GM23338 (cell line): Measurements from ENCODE around the gene MINDY1. TPM values are rescaled to one million over a fixed set of nuclear protein-coding genes. Genes with fewer than 3 reads are reported as not detected.
A peak's percentile ranks its signal among the peaks of the same experiment; 100 is the strongest.

Experiments used
- ATAC-seq: fragments of 200-7000 bp; cut with Tn5 transposase; 3 replicates; pipeline ENCODE4 v1.9.1; 2020
- DNase-seq: peaks from one replicate; pipeline ENCODE4 v3.0.0-alpha.2; 2015; ENCODE audit warnings: low spot score
- H2AFZ ChIP-seq: fragments of 200-600 bp; sonication (generic); 2 replicates; pipeline ENCODE4 v1.8.0; 2016; ENCODE audit warnings: antibody characterized with exemption, mild to moderate bottlenecking, moderate library complexity
- H3F3A ChIP-seq: fragments of 200-600 bp; sonication (generic); replicated peaks from 2 replicates; pipeline ENCODE4 v1.8.0; 2017; ENCODE audit warnings: antibody characterized with exemption, mixed run types, low read depth
- H3K27ac ChIP-seq: fragments of 200-600 bp; sonication (generic); 2 replicates; pipeline ENCODE4 v1.6.1; 2016; ENCODE audit warnings: low read depth
- H3K27me3 ChIP-seq: fragments of 200-600 bp; sonication (generic); 2 replicates; pipeline ENCODE4 v1.8.0; 2016; ENCODE audit warnings: mild to moderate bottlenecking, mixed run types, moderate library complexity; ENCODE audit not compliant: insufficient read depth
- H3K36me3 ChIP-seq: fragments of 200-600 bp; sonication (generic); 2 replicates; pipeline ENCODE4 v1.8.0; 2016; ENCODE audit warnings: mild to moderate bottlenecking; ENCODE audit not compliant: insufficient read depth
- H3K4me1 ChIP-seq: fragments of 200-600 bp; sonication (generic); 2 replicates; pipeline ENCODE4 v1.8.0; 2016; ENCODE audit warnings: mild to moderate bottlenecking, moderate library complexity; ENCODE audit not compliant: insufficient read depth
- H3K4me2 ChIP-seq: fragments of 200-600 bp; sonication (generic); 2 replicates; pipeline ENCODE4 v1.7.1; 2017; ENCODE audit warnings: mixed run types
- H3K4me3 ChIP-seq: fragments of 200-600 bp; sonication (generic); 2 replicates; pipeline ENCODE4 v1.6.1; 2016; ENCODE audit warnings: mixed run types
- H3K79me2 ChIP-seq: fragments of 200-600 bp; sonication (generic); replicated peaks from 2 replicates; pipeline ENCODE4 v1.8.0; 2017; ENCODE audit warnings: mild to moderate bottlenecking; ENCODE audit not compliant: insufficient read depth
- H3K9me2 ChIP-seq: fragments of 200-600 bp; sonication (generic); 2 replicates; pipeline ENCODE4 v1.8.0; 2017; ENCODE audit not compliant: insufficient read depth
- H4K20me1 ChIP-seq: fragments of 200-600 bp; sonication (generic); replicated peaks from 2 replicates; pipeline ENCODE4 v1.8.0; 2017; ENCODE audit warnings: mild to moderate bottlenecking; ENCODE audit not compliant: insufficient read depth
- H3K27ac Mint-ChIP-seq: 2 replicates; pipeline ENCODE4 v1.8.0; 2020; ENCODE audit warnings: inconsistent platforms, mild to moderate bottlenecking, moderate library complexity, mixed read lengths
- H3K27me3 Mint-ChIP-seq: 3 replicates; pipeline ENCODE4 v1.8.0; 2022; ENCODE audit warnings: low read depth, mild to moderate bottlenecking, moderate library complexity, mixed read lengths, inconsistent platforms; ENCODE audit not compliant: insufficient read depth, poor library complexity
- H3K36me3 Mint-ChIP-seq: 3 replicates; pipeline ENCODE4 v1.8.0; 2021; ENCODE audit warnings: low read depth, mild to moderate bottlenecking, inconsistent platforms, moderate library complexity, mixed read lengths
- H3K4me1 Mint-ChIP-seq: 3 replicates; pipeline ENCODE4 v1.8.0; 2020; ENCODE audit warnings: mild to moderate bottlenecking, inconsistent platforms, mixed read lengths
- H3K4me3 Mint-ChIP-seq: 3 replicates; pipeline ENCODE4 v1.8.0; 2021; ENCODE audit warnings: moderate library complexity, mild to moderate bottlenecking, inconsistent platforms, mixed read lengths
- H3K9me3 Mint-ChIP-seq: 3 replicates; pipeline ENCODE4 v1.8.0; 2020; ENCODE audit warnings: moderate library complexity, mild to moderate bottlenecking, inconsistent platforms, mixed read lengths
- CREB1 ChIP-seq: fragments of 250-450 bp; sonication (Bioruptor Pico); IDR thresholded peaks from 2 replicates; pipeline ENCODE4 v1.5.0; 2020; ENCODE audit warnings: low read depth, mild to moderate bottlenecking, moderate library complexity
- CTCF ChIP-seq, 2 experiments: fragments of 200-600 bp in 1 of 2; sonication (generic) in 1 of 2; conservative IDR thresholded peaks; 2 replicates each; pipeline versions ENCODE4 v1.5.1 to v1.6.1; 2016 to 2017; ENCODE audit warnings: antibody characterized with exemption in 2 of 2, low read depth in 2 of 2, mild to moderate bottlenecking in 2 of 2, moderate library complexity in 1 of 2
- ETS1 ChIP-seq: IDR thresholded peaks from 2 replicates; pipeline ENCODE4 v1.6.1; 2016; ENCODE audit warnings: antibody characterized with exemption
- EZH2 ChIP-seq: fragments of 200-600 bp; sonication (generic); IDR thresholded peaks from one replicate; pipeline ENCODE4 v1.8.0; 2017; ENCODE audit warnings: antibody characterized with exemption, mild to moderate bottlenecking, low read depth; ENCODE audit not compliant: unreplicated experiment
- EZH2phosphoT487 ChIP-seq: fragments of 200-600 bp; sonication (generic); IDR thresholded peaks from one replicate; pipeline ENCODE4 v1.8.1; 2018; ENCODE audit warnings: antibody characterized with exemption; ENCODE audit not compliant: unreplicated experiment
- NANOG ChIP-seq: IDR thresholded peaks from 2 replicates; pipeline ENCODE4 v1.6.1; 2016; ENCODE audit warnings: antibody characterized with exemption, borderline replicate concordance
- POLR2AphosphoS5 ChIP-seq: IDR thresholded peaks from 2 replicates; pipeline ENCODE4 v1.6.1; 2016; ENCODE audit warnings: antibody characterized with exemption, low read depth
- STAT1 ChIP-seq: IDR thresholded peaks from one replicate; pipeline ENCODE4 v1.6.1; 2016; ENCODE audit warnings: antibody characterized with exemption; ENCODE audit not compliant: unreplicated experiment
- ZNF114 ChIP-seq: fragments of 250-450 bp; sonication (Bioruptor Pico); IDR thresholded peaks from 2 replicates; pipeline ENCODE4 v1.5.0; 2020; ENCODE audit warnings: mild to moderate bottlenecking, moderate library complexity
- ZNF331 ChIP-seq: fragments of 250-450 bp; sonication (Bioruptor Pico); IDR thresholded peaks from 2 replicates; pipeline ENCODE4 v1.5.0; 2020; ENCODE audit warnings: low read depth, mild to moderate bottlenecking, moderate library complexity
- ZNF462 ChIP-seq: fragments of 250-450 bp; sonication (Bioruptor Pico); IDR thresholded peaks from 2 replicates; pipeline ENCODE4 v1.5.0; 2020; ENCODE audit warnings: mild to moderate bottlenecking, moderate library complexity
- polyA plus RNA-seq: library from polyadenylated mRNA; unstranded; fragments of >200 nt; fragmentation: Nextera tagmentation; extraction: Ambion mirVana; gene quantifications from 2 replicates; pipeline ENCODE4 v1.2.1, GENCODE V29; 2016
- total RNA-seq: library from RNA; depleted of rRNA; stranded (reverse); fragments of >200 nt; shearing (Covaris generic); gene quantifications from 2 replicates; pipeline ENCODE4 v1.2.3, GENCODE V29; 2014

MINDY1 gene
- total and polyA plus RNA-seq, 2 experiments from 2014 or later, result 4.5 to 10.3 TPM

GRCh38 chr1:150981805-150982712 is 24.6 kb downstream of the MINDY1 start, which contains the start of gene ANXA9:
TSS of gene ANXA9 (plus strand) at chr1:150982292. CDS start at chr1:150983106, 814 bp downstream.
- peak within 1 kb of the TSS; percentile 36 for H3K4me3 Mint-ChIP-seq
- Histone ChIP-seq H3K36me3 (no peaks in the 10 kb centered on the region), H3K27ac (peak within 1 kb of the TSS; percentile 93), H3K79me2 (no peaks in the 10 kb centered on the region), H3K4me1 (peaks cover 37% of the 10 kb centered on the region), H3K9me2 (no peaks in the 10 kb centered on the region), H3K27me3 (no peaks in the 10 kb centered on the region), H2AFZ (peak within 1 kb of the TSS; percentile 70), H3K4me3 (peak within 1 kb of the TSS; percentile 30), H3K4me2 (peak within 1 kb of the TSS; percentile 75), H3F3A (peaks cover 13% of the 10 kb centered on the region), H4K20me1 (no peaks in the 10 kb centered on the region)
- peaks cover 40% of the 10 kb centered on the region for H3K4me1 Mint-ChIP-seq
- DNase-seq (peak; percentile 46), ATAC-seq (peak; percentile 19)
- H3K9me3 Mint-ChIP-seq, result no peaks in the 10 kb centered on the region
- H3K27me3 Mint-ChIP-seq, result peaks cover 7% of the 10 kb centered on the region
- H3K27ac Mint-ChIP-seq, result peak within 1 kb of the TSS; percentile 90
- TF ChIP-seq ZNF331 (CRISPR knock-in tag) (no peak), EZH2phosphoT487 (no peak), STAT1 (no peak), CREB1 (no peak), ZNF114 (CRISPR knock-in tag) (no peak), CTCF (conservative IDR thresholded peaks at IDR 0.05; ENCODE audit: low read depth in 2 of 2) (no peak), POLR2AphosphoS5 (no peak), ZNF462 (no peak), ETS1 (no peak), EZH2 (no peak), NANOG (no peak)
- H3K36me3 Mint-ChIP-seq, result no peaks in the 10 kb centered on the region; the same call in 2 of the 3 replicates
